ENCODE results near the gene ASXL2. TPM values are rescaled to one million over a fixed set of nuclear protein-coding genes. Genes with fewer than 3 reads are reported as not detected.
"Not testable (repeated sequence)": the region's sequence is repeated elsewhere in the genome, so short reads cannot be mapped to it uniquely, and the experiment has no call there.

ASXL2 gene
- total RNA-seq, 1 experiment from 2014 or later: 34.5 TPM

DNA sequence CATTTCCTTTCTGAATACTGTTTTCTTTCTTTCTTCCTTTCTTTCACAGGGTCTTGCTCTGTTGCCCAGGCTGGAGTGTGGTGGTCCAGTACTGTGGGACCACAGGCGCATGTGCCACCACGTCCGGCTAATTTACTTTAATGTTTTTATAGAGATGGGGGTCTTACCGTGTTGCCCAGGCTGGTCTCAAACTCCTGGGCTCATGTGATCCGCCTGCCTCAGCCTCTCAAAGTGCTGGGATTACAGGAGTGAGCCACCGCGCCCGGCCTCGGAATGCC, 35.3 kb upstream of the ASXL2 start:
- H3K79me2 ChIP-seq (ENCODE audit: low read depth); H3K4me1 ChIP-seq (replicated peaks; ENCODE audit: insufficient read depth); H3K9me3 ChIP-seq (ENCODE audit: insufficient read depth, low read depth); H4K20me1 ChIP-seq (ENCODE audit: insufficient read depth); H3K4me3 ChIP-seq; H3K27me3 ChIP-seq (ENCODE audit: insufficient read depth, low read depth); POLR2A ChIA-PET (ENCODE audit: unreplicated experiment); H3K36me3 ChIP-seq (ENCODE audit: low read depth); CTCF ChIA-PET; H3K9me2 ChIP-seq (ENCODE audit: insufficient read depth); DNase-seq; BruUV-seq (replicated peaks); H3K27ac ChIP-seq; intact Hi-C loops (cut with micrococcal nuclease; ENCODE audit: unreplicated experiment); H3F3A ChIP-seq (ENCODE audit: insufficient read depth, low read depth): not testable (repeated sequence)
- Histone ChIP-seq H3K4me2 (peak overlapping the region; percentile 41), H2AFZ (peak overlapping the region; percentile 67; the same call in 1 of the 2 replicates)

- Histone ChIP-seq H2AFZ (peak overlapping the region; percentile 67), H3F3A (ENCODE audit: insufficient read depth, low read depth) (no peaks in the 10 kb centered on the region), H3K36me3 (ENCODE audit: low read depth) (no peaks in the 10 kb centered on the region), H3K4me2 (peak overlapping the region; percentile 41), H3K4me1 (replicated peaks; ENCODE audit: insufficient read depth) (no peaks in the 10 kb centered on the region), H3K27ac (no peak overlapping the region), H3K27me3 (ENCODE audit: insufficient read depth, low read depth) (no peaks in the 10 kb centered on the region), H3K9me3 (ENCODE audit: insufficient read depth, low read depth) (no peaks in the 10 kb centered on the region), H4K20me1 (ENCODE audit: insufficient read depth) (no peaks in the 10 kb centered on the region), H3K79me2 (ENCODE audit: low read depth) (no peaks in the 10 kb centered on the region), H3K9me2 (ENCODE audit: insufficient read depth) (no peaks in the 10 kb centered on the region), H3K4me3 (no peak overlapping the region)
- ChIA-PET CTCF (interaction anchor here (0.7 kb wide), 1 partner anchor 171 kb away, joined by 3 read pairs; no protein-coding TSS in a partner anchor), POLR2A (ENCODE audit: unreplicated experiment) (no interaction called here)
- intact Hi-C loops (cut with micrococcal nuclease; ENCODE audit: unreplicated experiment): no loop called here
- BruUV-seq (replicated peaks): no TSS peak
- TF ChIP-seq EZH2 (IDR thresholded peaks at IDR 0.05; ENCODE audit: low read depth) (no peak), CTCF (conservative IDR thresholded peaks at IDR 0.05) (no peak)
- DNase-seq: no peak
Observed at GRCh38 chr2:25912851-25913695, 34.8 kb upstream of the ASXL2 start.

DNA sequence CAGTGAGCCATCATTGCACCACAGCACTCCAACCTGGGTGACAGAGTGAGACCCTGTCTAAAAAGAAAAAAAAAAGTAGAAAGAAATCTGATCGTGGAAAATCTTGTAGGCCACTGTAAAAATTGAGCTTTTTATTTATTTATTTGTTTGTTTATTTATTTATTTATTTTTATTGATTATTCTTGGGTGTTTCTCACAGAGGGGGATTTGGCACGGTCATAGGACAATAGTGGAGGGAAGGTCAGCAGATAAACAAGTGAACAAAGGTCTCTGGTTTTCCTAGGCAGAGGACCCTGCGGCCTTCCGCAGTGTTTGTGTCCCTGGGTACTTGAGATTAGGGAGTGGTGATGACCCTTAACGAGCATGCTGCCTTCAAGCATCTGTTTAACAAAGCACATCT, 31.3 kb upstream of the ASXL2 start:
- H3F3A ChIP-seq (ENCODE audit: insufficient read depth, low read depth); H3K9me3 ChIP-seq (ENCODE audit: insufficient read depth, low read depth); DNase-seq; H3K9me2 ChIP-seq (ENCODE audit: insufficient read depth); H3K4me3 ChIP-seq; H3K4me1 ChIP-seq (replicated peaks; ENCODE audit: insufficient read depth); H3K4me2 ChIP-seq; H3K27ac ChIP-seq; intact Hi-C loops (cut with micrococcal nuclease; ENCODE audit: unreplicated experiment); H3K27me3 ChIP-seq (ENCODE audit: insufficient read depth, low read depth); H3K79me2 ChIP-seq (ENCODE audit: low read depth); H2AFZ ChIP-seq; H3K36me3 ChIP-seq (ENCODE audit: low read depth); H4K20me1 ChIP-seq (ENCODE audit: insufficient read depth); BruUV-seq (replicated peaks): not testable (repeated sequence)
- ChIA-PET POLR2A (ENCODE audit: unreplicated experiment) (interaction anchor here (0.6 kb wide), 1 partner anchor 445 kb away, joined by 5 read pairs; no protein-coding TSS in a partner anchor), CTCF (interaction anchor here (0.6 kb wide), 1 partner anchor 69 kb away, joined by 3 read pairs; no protein-coding TSS in a partner anchor)

DNA sequence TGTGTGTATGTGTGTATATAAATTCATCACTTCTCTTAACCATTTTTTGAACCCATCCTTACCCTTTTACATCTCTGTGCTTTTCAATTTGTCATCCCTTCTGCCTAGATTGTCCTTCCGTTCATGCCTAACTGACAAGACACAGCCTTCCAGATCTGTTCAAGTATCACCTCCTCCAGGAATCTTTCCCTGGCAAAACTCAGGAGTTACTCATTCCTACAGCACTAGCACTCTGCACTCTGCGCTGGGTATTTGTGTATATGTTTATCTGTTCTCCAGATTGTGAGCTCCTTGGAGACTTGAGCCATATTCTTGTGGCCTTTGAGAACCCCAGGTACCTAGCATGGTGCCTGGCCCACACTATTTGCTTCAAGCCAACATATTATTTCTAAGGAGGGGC, 26.8 kb upstream of the ASXL2 start:
- Histone ChIP-seq H3K4me2 (no peak overlapping the region), H3K79me2 (ENCODE audit: low read depth) (no peaks in the 10 kb centered on the region), H4K20me1 (ENCODE audit: insufficient read depth) (no peaks in the 10 kb centered on the region), H3K9me3 (ENCODE audit: insufficient read depth, low read depth) (no peaks in the 10 kb centered on the region), H3K36me3 (ENCODE audit: low read depth) (no peaks in the 10 kb centered on the region), H3K9me2 (ENCODE audit: insufficient read depth) (no peaks in the 10 kb centered on the region), H3K27me3 (ENCODE audit: insufficient read depth, low read depth) (no peaks in the 10 kb centered on the region), H3K4me1 (replicated peaks; ENCODE audit: insufficient read depth) (no peaks in the 10 kb centered on the region), H3K27ac (no peak overlapping the region), H3F3A (ENCODE audit: insufficient read depth, low read depth) (no peaks in the 10 kb centered on the region), H3K4me3 (no peak overlapping the region), H2AFZ (no peak overlapping the region)
- ChIA-PET CTCF (no interaction called here), POLR2A (ENCODE audit: unreplicated experiment) (no interaction called here)
- DNase-seq: no peak
- no TSS peak for BruUV-seq (replicated peaks)
- intact Hi-C loops (cut with micrococcal nuclease; ENCODE audit: unreplicated experiment): no loop called here
- TF ChIP-seq CTCF (conservative IDR thresholded peaks at IDR 0.05): no peak
- no peak for TF ChIP-seq EZH2 (IDR thresholded peaks at IDR 0.05; ENCODE audit: low read depth)

All from PC-9 (cell line).